ENCODE data around the gene ZNF385B.

DNA sequence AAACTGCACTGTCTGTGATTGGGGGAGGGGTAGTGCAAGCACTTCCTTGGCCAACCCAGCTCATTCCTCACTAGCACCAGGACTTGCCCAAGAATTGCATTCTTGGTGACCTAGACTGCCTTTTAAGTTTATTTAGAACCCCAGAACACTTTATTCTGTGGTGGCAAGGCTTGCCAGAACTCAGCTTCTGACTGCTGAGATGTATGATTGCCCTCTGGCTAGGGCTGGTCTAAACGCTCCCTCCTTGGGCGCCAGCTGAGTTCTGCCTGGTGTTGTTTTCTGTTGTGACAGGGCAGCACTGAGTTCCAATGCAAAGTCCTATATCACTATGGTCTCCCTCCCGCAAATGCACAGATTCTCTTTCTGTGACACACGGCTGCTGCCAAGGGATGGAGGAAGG, 247.7 kb downstream of the ZNF385B start:
- TF ChIP-seq CREB1 (IDR thresholded peaks at IDR 0.05; ENCODE audit: low read depth): no peak
- TF ChIP-seq EP300 (IDR thresholded peaks at IDR 0.05; ENCODE audit: borderline replicate concordance): no peak
- TF ChIP-seq, protein P1, sequence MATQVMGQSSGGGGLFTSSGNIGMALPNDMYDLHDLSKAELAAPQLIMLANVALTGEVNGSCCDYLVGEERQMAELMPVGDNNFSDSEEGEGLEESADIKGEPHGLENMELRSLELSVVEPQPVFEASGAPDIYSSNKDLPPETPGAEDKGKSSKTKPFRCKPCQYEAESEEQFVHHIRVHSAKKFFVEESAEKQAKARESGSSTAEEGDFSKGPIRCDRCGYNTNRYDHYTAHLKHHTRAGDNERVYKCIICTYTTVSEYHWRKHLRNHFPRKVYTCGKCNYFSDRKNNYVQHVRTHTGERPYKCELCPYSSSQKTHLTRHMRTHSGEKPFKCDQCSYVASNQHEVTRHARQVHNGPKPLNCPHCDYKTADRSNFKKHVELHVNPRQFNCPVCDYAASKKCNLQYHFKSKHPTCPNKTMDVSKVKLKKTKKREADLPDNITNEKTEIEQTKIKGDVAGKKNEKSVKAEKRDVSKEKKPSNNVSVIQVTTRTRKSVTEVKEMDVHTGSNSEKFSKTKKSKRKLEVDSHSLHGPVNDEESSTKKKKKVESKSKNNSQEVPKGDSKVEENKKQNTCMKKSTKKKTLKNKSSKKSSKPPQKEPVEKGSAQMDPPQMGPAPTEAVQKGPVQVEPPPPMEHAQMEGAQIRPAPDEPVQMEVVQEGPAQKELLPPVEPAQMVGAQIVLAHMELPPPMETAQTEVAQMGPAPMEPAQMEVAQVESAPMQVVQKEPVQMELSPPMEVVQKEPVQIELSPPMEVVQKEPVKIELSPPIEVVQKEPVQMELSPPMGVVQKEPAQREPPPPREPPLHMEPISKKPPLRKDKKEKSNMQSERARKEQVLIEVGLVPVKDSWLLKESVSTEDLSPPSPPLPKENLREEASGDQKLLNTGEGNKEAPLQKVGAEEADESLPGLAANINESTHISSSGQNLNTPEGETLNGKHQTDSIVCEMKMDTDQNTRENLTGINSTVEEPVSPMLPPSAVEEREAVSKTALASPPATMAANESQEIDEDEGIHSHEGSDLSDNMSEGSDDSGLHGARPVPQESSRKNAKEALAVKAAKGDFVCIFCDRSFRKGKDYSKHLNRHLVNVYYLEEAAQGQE (IDR thresholded peaks at IDR 0.05; ENCODE audit: low read depth): no peak

All from Ishikawa (cell line).